RWPE2 (cell line): ENCODE results near the gene USH2A.

ENCODE experiments used
- ATAC-seq: fragments of 200-7000 bp; cut with Tn5 transposase; 3 replicates; pipeline ENCODE4 v1.9.1; 2021; ENCODE audit warnings: low read depth
- DNase-seq: peaks from one replicate; pipeline ENCODE4 v3.0.0-alpha.2; 2020; ENCODE audit warnings: low spot score
- H3K27ac ChIP-seq: fragments of 450-650 bp; 2 replicates; pipeline ENCODE4 v1.5.1; 2017; ENCODE audit warnings: mild to moderate bottlenecking; ENCODE audit not compliant: poor library complexity, severe bottlenecking
- H3K27me3 ChIP-seq: fragments of 250-450 bp; sonication (Bioruptor Pico); 2 replicates; pipeline ENCODE4 v1.5.1; 2021; ENCODE audit warnings: mild to moderate bottlenecking, moderate library complexity; ENCODE audit not compliant: insufficient read depth, poor library complexity, severe bottlenecking
- H3K36me3 ChIP-seq: fragments of 250-450 bp; sonication (Bioruptor Pico); 2 replicates; pipeline ENCODE4 v1.5.1; 2020; ENCODE audit warnings: low read depth, mild to moderate bottlenecking, moderate library complexity
- H3K4me1 ChIP-seq: fragments of 250-450 bp; sonication (Bioruptor Pico); 2 replicates; pipeline ENCODE4 v1.5.1; 2021; ENCODE audit warnings: mild to moderate bottlenecking, moderate library complexity; ENCODE audit not compliant: insufficient read depth, poor library complexity, severe bottlenecking
- H3K4me3 ChIP-seq: fragments of 250-450 bp; sonication (Bioruptor Pico); 2 replicates; pipeline ENCODE4 v1.5.1; 2021; ENCODE audit warnings: mild to moderate bottlenecking, moderate library complexity; ENCODE audit not compliant: severe bottlenecking
- H3K9me3 ChIP-seq: fragments of 250-450 bp; sonication (Bioruptor Pico); 2 replicates; pipeline ENCODE4 v1.5.1; 2021; ENCODE audit warnings: mild to moderate bottlenecking, moderate library complexity; ENCODE audit not compliant: severe bottlenecking
- CTCF ChIP-seq: fragments of 450-650 bp; IDR thresholded peaks from one replicate; pipeline ENCODE4 v1.5.1; 2017; ENCODE audit warnings: mild to moderate bottlenecking, moderate library complexity; ENCODE audit not compliant: poor library complexity, severe bottlenecking

Gene USH2A

GRCh38 chr1:216433175-216433574, 9.9 kb upstream of the USH2A start:
- Histone ChIP-seq H3K36me3 (no peaks in the 10 kb centered on the region), H3K27ac (no peak overlapping the region), H3K27me3 (no peaks in the 10 kb centered on the region), H3K4me1 (no peaks in the 10 kb centered on the region), H3K4me3 (no peak overlapping the region), H3K9me3 (no peaks in the 10 kb centered on the region)
- no peak for DNase-seq
- TF ChIP-seq CTCF: no peak
- no peak for ATAC-seq

GRCh38 chr1:216430744-216431143, 7.5 kb upstream of the USH2A start:
- DNase-seq: no peak
- H3K27me3 ChIP-seq: no peaks in the 10 kb centered on the region
- no peak overlapping the region for H3K4me3 ChIP-seq
- H3K4me1 ChIP-seq: no peaks in the 10 kb centered on the region
- H3K9me3 ChIP-seq: no peaks in the 10 kb centered on the region
- no peak for TF ChIP-seq CTCF
- H3K27ac ChIP-seq: no peak overlapping the region
- ATAC-seq: no peak
- H3K36me3 ChIP-seq: no peaks in the 10 kb centered on the region

- ATAC-seq (no peak), DNase-seq (no peak)
- no peaks in the 10 kb centered on the region for H3K4me1 ChIP-seq
- H3K27ac ChIP-seq: no peak overlapping the region
- H3K27me3 ChIP-seq: no peaks in the 10 kb centered on the region
- H3K9me3 ChIP-seq: no peaks in the 10 kb centered on the region
- no peak overlapping the region for H3K4me3 ChIP-seq
- no peak for TF ChIP-seq CTCF
- no peaks in the 10 kb centered on the region for H3K36me3 ChIP-seq
Measured at GRCh38 chr1:216425577-216425976, 2.3 kb upstream of the USH2A start.

- DNase-seq (no peak), ATAC-seq (no peak)
- no peaks in the 10 kb centered on the region for H3K27me3 ChIP-seq
- no peak for TF ChIP-seq CTCF
- no peaks in the 10 kb centered on the region for H3K4me1 ChIP-seq
- no peak overlapping the region for H3K4me3 ChIP-seq
- no peaks in the 10 kb centered on the region for H3K9me3 ChIP-seq
- no peak overlapping the region for H3K27ac ChIP-seq
- no peaks in the 10 kb centered on the region for H3K36me3 ChIP-seq
Measured at GRCh38 chr1:216420746-216421145, 2.5 kb downstream of the USH2A start.

- Histone ChIP-seq H3K27me3 (no peaks in the 10 kb centered on the region), H3K4me1 (no peaks in the 10 kb centered on the region), H3K27ac (no peak overlapping the region), H3K36me3 (no peaks in the 10 kb centered on the region), H3K9me3 (no peaks in the 10 kb centered on the region), H3K4me3 (no peak overlapping the region)
- TF ChIP-seq CTCF: no peak
- DNase-seq (no peak), ATAC-seq (no peak)
Measured at GRCh38 chr1:216420263-216420662, 3.0 kb downstream of the USH2A start.
